ENCODE data around the gene SAP25. TPM values are rescaled to one million over a fixed set of nuclear protein-coding genes. Genes with fewer than 3 reads are reported as not detected.
"Not testable (repeated sequence)": the region's sequence is repeated elsewhere in the genome, so short reads cannot be mapped to it uniquely, and the experiment has no call there.

SAP25 gene
- total RNA-seq, 2 donors from 2014 or later = 21.4 to 23.4 TPM

DNA sequence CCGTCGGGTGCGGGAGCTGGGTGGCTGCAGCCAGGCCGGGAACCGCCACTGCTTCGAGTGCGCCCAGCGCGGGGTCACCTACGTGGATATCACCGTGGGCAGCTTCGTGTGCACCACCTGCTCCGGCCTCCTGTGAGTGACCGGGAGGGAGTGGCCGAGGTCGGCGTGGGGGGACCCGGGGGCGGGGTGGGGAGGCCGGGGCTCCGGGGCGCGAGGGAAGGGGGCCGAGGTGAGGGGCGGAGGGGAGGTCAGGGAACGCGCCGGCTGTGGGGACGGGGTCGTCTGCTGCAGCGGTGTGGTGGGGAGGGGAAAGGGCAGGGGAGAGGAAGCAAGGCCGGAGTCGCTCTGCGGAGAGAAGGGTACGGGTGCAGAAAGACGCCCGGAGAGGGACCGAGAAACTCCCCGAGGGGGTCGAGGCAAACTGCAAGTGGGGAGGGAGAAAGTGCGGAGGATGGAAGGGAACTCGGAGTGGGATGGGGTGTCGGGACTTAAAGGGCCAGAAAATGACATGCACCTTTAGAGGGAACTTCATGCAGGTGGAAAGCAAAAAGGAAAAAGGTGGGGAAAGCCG is 34.2 kb downstream of the SAP25 start:
- Mint-ChIP-seq H3K9me3 (no peaks in the 10 kb centered on the region), H3K27ac (peak overlapping the region; percentile 79), H3K4me3 (peak overlapping the region; percentile 83 to 99), H3K36me3 (ENCODE audit: insufficient read depth in 2 of 2) (peaks cover 6 to 7% of the 10 kb centered on the region in 2 donors), H3K27me3 (ENCODE audit: low read depth) (no peaks in the 10 kb centered on the region), H3K4me1 (ENCODE audit: low read depth) (peaks cover 55% of the 10 kb centered on the region)
- DNase-seq = peak in 1 of 2 donors; percentile 29
- no peak for ATAC-seq (replicated peaks in 1 of 2)

DNA sequence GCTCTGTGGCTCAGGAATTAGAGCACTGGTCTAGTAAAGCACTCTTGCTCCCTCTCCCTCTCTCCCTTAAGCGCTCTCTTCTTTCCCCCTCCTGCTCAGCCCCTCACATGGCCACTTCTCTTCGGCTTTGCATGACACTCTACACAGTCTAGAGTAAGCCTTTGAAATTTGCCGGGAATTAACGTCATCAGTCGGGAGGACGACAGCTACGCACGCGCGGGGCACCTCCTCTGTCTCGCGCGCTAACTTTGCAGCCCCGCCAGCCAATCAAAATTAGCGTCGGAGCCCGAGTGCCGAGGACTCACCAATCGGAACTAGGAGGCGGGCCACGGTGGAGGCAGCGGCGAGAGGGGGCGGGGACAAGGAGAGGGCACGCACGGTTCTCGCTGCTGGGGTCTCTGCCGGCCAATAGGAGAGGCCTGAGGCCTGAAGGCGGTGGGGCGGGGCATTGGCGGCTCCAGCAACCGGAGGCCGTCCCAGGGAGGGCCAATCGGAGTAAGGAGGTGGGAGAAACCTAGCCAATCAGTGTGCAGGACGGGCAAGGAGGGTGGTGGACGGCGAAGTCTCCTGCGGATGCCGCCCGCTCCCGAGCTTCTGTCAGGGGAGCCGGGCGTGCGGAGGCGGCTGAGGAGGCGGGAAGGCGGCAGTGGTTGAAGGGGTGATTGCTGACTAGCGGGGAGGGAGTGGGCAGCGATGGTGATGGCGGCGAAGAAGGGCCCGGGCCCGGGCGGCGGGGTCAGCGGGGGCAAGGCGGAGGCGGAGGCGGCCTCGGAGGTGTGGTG is 34.9 kb downstream of the SAP25 start, which contains the start of gene AGFG2:
AGFG2 (plus strand) TSS at position 550 of the 782 bp plus-strand sequence; CDS start at position 694, 144 bp downstream.
- H3K36me3 Mint-ChIP-seq (ENCODE audit: insufficient read depth in 2 of 2) = peaks cover 6 to 7% of the 10 kb centered on the region in 2 donors
- peak; percentile 91 to 93 for ATAC-seq (replicated peaks in 1 of 2)

GRCh38 chr7:100538348-100538653 is 35.4 kb downstream of the SAP25 start:
- Mint-ChIP-seq H3K9me3 (no peaks in the 10 kb centered on the region), H3K27me3 (ENCODE audit: low read depth) (no peaks in the 10 kb centered on the region), H3K27ac (peak overlapping the region; percentile 53), H3K4me3 (peak overlapping the region; percentile 74 to 99), H3K36me3 (ENCODE audit: insufficient read depth in 2 of 2) (peaks cover 6 to 7% of the 10 kb centered on the region in 2 donors), H3K4me1 (ENCODE audit: low read depth) (peaks cover 43% of the 10 kb centered on the region)
- no peak for DNase-seq
- no peak for ATAC-seq (replicated peaks in 1 of 2)

More for the DNA sequence above, 34.9 kb downstream of the SAP25 start, which contains the start of gene AGFG2:
- Mint-ChIP-seq H3K27ac (peak within 1 kb of the TSS; percentile 79), H3K4me1 (ENCODE audit: low read depth) (peaks cover 48% of the 10 kb centered on the region), H3K27me3 (ENCODE audit: low read depth) (no peaks in the 10 kb centered on the region), H3K4me3 (peak within 1 kb of the TSS; percentile 83 to 99), H3K9me3 (no peaks in the 10 kb centered on the region)
- DNase-seq = peak; percentile 100

DNA sequence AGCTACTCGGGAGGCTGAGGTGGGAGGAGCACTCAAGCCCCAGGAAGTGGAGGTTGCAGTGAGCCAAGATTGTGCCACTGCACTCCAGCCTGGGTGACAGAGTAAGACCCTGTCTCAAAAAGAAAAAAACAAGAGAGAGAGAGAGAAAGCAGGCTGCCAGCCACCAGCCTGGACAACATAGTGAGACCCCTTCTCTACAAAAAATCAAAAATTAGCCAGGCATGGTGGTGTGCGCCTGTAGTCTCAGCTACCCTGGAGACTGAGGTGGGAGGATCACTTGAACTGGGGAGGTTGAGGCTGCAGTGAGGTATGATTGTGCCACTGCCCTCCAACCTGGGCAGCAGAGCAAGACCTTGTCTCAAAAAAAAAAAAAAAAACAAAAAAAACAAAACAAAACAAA is 37.0 kb downstream of the SAP25 start:
- not testable (repeated sequence) for DNase-seq; H3K27me3 Mint-ChIP-seq (ENCODE audit: low read depth); H3K4me3 Mint-ChIP-seq; H3K9me3 Mint-ChIP-seq; ATAC-seq (replicated peaks in 1 of 2); H3K36me3 Mint-ChIP-seq (ENCODE audit: insufficient read depth in 2 of 2)
- peak overlapping the region; percentile 29 for H3K27ac Mint-ChIP-seq
- peaks cover 27% of the 10 kb centered on the region for H3K4me1 Mint-ChIP-seq (ENCODE audit: low read depth)

DNA sequence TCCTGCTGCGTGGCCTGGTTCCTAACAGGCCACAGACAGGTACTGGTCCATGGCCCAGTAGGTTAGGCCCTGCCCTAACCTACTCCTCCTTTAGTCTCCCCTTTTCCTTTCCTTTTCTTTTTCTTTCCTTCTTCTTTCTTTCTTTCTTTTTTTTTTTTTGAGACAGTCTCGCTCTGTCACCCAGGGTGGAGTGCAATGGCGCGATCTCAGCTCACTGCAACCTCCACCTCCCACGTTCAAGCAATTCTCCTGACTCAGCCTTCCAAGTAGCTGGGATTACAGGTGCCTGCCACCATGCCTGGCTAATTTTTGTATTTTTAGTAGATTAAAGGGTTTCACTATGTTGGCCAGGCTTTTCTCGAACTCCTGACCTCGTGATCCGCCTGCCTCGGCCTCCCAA is 37.7 kb downstream of the SAP25 start:
- H3K4me3 Mint-ChIP-seq; H3K9me3 Mint-ChIP-seq; DNase-seq; H3K36me3 Mint-ChIP-seq (ENCODE audit: insufficient read depth in 2 of 2); ATAC-seq (replicated peaks in 1 of 2); H3K27me3 Mint-ChIP-seq (ENCODE audit: low read depth); H3K27ac Mint-ChIP-seq: not testable (repeated sequence)
- H3K4me1 Mint-ChIP-seq (ENCODE audit: low read depth) = peaks cover 20% of the 10 kb centered on the region

GRCh38 chr7:100532165-100533022 is 41.3 kb downstream of the SAP25 start:
- ATAC-seq (replicated peaks in 1 of 2) = no peak
- H3K4me1 Mint-ChIP-seq (ENCODE audit: low read depth) = peaks cover 11% of the 10 kb centered on the region
- H3K9me3 Mint-ChIP-seq = no peaks in the 10 kb centered on the region
- DNase-seq = no peak
- no peaks in the 10 kb centered on the region for H3K27me3 Mint-ChIP-seq (ENCODE audit: low read depth)
- no peak overlapping the region for H3K4me3 Mint-ChIP-seq
- no peaks in the 10 kb centered on the region for H3K36me3 Mint-ChIP-seq (ENCODE audit: insufficient read depth in 2 of 2)
- H3K27ac Mint-ChIP-seq = no peak overlapping the region

- H3K9me3 Mint-ChIP-seq; H3K36me3 Mint-ChIP-seq (ENCODE audit: insufficient read depth in 2 of 2); DNase-seq; H3K27ac Mint-ChIP-seq; ATAC-seq (replicated peaks in 1 of 2); H3K27me3 Mint-ChIP-seq (ENCODE audit: low read depth): not testable (repeated sequence)
- Mint-ChIP-seq H3K4me3 (peak overlapping the region in 1 of 2 donors; percentile 32), H3K4me1 (ENCODE audit: low read depth) (peaks cover 24% of the 10 kb centered on the region)
These were observed 45.4 kb downstream of the SAP25 start for GRCh38 chr7:100528108-100528866.

DNA sequence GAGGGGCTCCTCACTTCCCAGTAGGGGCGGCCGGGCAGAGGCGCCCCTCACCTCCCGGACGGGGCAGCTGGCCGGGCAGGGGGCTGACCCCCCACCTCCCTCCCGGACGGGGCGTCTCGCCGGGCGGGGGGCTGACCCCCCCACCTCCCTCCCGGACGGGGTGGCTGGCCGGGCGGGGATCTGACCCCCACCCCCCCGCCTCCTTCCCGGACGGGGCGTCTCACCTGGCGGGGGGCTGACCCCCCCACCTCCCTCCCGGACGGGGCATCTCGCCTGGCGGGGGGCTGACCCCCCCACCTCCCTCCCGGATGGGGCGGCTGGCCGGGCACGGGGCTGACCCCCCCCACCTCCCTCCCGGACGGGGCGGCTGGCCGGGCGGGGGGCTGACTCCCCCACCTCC is 50.5 kb downstream of the SAP25 start:
- H3K36me3 Mint-ChIP-seq (ENCODE audit: insufficient read depth in 2 of 2); ATAC-seq (replicated peaks in 1 of 2); DNase-seq; H3K4me3 Mint-ChIP-seq; H3K27me3 Mint-ChIP-seq (ENCODE audit: low read depth); H3K27ac Mint-ChIP-seq; H3K9me3 Mint-ChIP-seq: not testable (repeated sequence)
- H3K4me1 Mint-ChIP-seq (ENCODE audit: low read depth) = peaks cover 21% of the 10 kb centered on the region

Other genes with a start within 250 kb of the SAP25 start
- 10 to 100 TPM; 43.6 to 78.3 TPM for gene PILRB, start 215.8 kb downstream of the SAP25 start, total RNA-seq
- 10 to 100 TPM in 1 of 2 donors, 1 to 10 TPM in 1; 3.4 to 14.1 TPM for gene PILRA, start 200.4 kb downstream of the SAP25 start, total RNA-seq
- 1 to 10 TPM; 5.9 to 6.5 TPM for gene ZCWPW1, start 145.2 kb downstream of the SAP25 start, total RNA-seq
- 10 to 100 TPM; 61.0 to 66.7 TPM for gene MEPCE, start 144.1 kb downstream of the SAP25 start, total RNA-seq
- 10 to 100 TPM; 59.0 to 68.8 TPM for gene PPP1R35, start 137.4 kb downstream of the SAP25 start, total RNA-seq
- 1 to 10 TPM; 5.4 to 5.6 TPM for gene SPACDR, start 109.6 kb downstream of the SAP25 start, total RNA-seq
- 100 to 1,000 TPM in 1 of 2 donors, 10 to 100 TPM in 1; 94.9 to 113 TPM for gene TSC22D4, start 94.7 kb downstream of the SAP25 start, total RNA-seq
- under 1 TPM; 0.67 to 0.72 TPM for gene NYAP1, start 90.0 kb downstream of the SAP25 start, total RNA-seq
- gene AGFG2, start 34.7 kb downstream of the SAP25 start, total RNA-seq = 10 to 100 TPM; 35.5 to 53.7 TPM
- 100 to 1,000 TPM; 144 to 154 TPM for gene LRCH4, start 12.2 kb upstream of the SAP25 start, total RNA-seq
- 1 to 10 TPM; 2.1 to 3.6 TPM for gene FBXO24, start 12.4 kb upstream of the SAP25 start, total RNA-seq
- gene PCOLCE, start 28.5 kb upstream of the SAP25 start, total RNA-seq = 10 to 100 TPM; 12.9 to 13.7 TPM
- gene MOSPD3, start 38.6 kb upstream of the SAP25 start, total RNA-seq = 10 to 100 TPM; 12.6 to 13.4 TPM
- gene TFR2, start 67.7 kb upstream of the SAP25 start, total RNA-seq = 1 to 10 TPM; 4.7 to 5.8 TPM
- gene ACTL6B, start 82.5 kb upstream of the SAP25 start, total RNA-seq = not detected
- 100 to 1,000 TPM; 196 to 198 TPM for gene GNB2, start 99.8 kb upstream of the SAP25 start, total RNA-seq
- 10 to 100 TPM; 51.5 to 53.2 TPM for gene GIGYF1, start 120.3 kb upstream of the SAP25 start, total RNA-seq
- 10 to 100 TPM; 33.3 to 40.9 TPM for gene POP7, start 132.2 kb upstream of the SAP25 start, total RNA-seq
- gene EPO, start 146.6 kb upstream of the SAP25 start, total RNA-seq = under 1 TPM in 1 of 2 donors, not detected in 1; 0.19 TPM
- not detected for gene ZAN, start 159.7 kb upstream of the SAP25 start, total RNA-seq

All from activated T-cell treated with anti-CD3 and anti-CD28 coated beads, Interleukin-2, amount 50 U/mL, for 72 hours (primary cell).